NCI-H1092 (cell line): ENCODE data around the gene PRDM5.

Experiments used
- DNase-seq: peaks from one replicate; lab custom pipeline; 2025; lab: John Stamatoyannopoulos, UW

Gene PRDM5

GRCh38 chr4:120903419-120903818 is 19.1 kb downstream of the PRDM5 start:
- no peak for DNase-seq

- DNase-seq: no peak
Observed at GRCh38 chr4:120902925-120903324, 19.6 kb downstream of the PRDM5 start.

- DNase-seq: no peak
Observed at GRCh38 chr4:120901731-120902130, 20.8 kb downstream of the PRDM5 start.

- no peak for DNase-seq
Observed at GRCh38 chr4:120897981-120898719, 24.4 kb downstream of the PRDM5 start.

GRCh38 chr4:120895554-120895953 is 27.0 kb downstream of the PRDM5 start:
- no peak for DNase-seq

- DNase-seq: no peak
Observed at GRCh38 chr4:120893314-120893713, 29.2 kb downstream of the PRDM5 start.

- no peak for DNase-seq
Observed at GRCh38 chr4:120886191-120886590, 36.3 kb downstream of the PRDM5 start.

GRCh38 chr4:120881846-120882245 is 40.7 kb downstream of the PRDM5 start:
- no peak for DNase-seq

- DNase-seq: no peak
Observed at GRCh38 chr4:120881351-120881750, 41.2 kb downstream of the PRDM5 start.

GRCh38 chr4:120877021-120877420 is 45.5 kb downstream of the PRDM5 start:
- DNase-seq: no peak

- no peak for DNase-seq
Observed at GRCh38 chr4:120874792-120875774, 47.4 kb downstream of the PRDM5 start.

GRCh38 chr4:120873554-120873953 is 49.0 kb downstream of the PRDM5 start:
- DNase-seq: no peak

- DNase-seq: no peak
Observed at GRCh38 chr4:120871173-120871572, 51.4 kb downstream of the PRDM5 start.

- no peak for DNase-seq
Observed at GRCh38 chr4:120870279-120870673, 52.2 kb downstream of the PRDM5 start.

- no peak for DNase-seq
Observed at GRCh38 chr4:120869613-120870278, 52.8 kb downstream of the PRDM5 start.

- DNase-seq: no peak
Observed at GRCh38 chr4:120867506-120867905, 55.0 kb downstream of the PRDM5 start.

- DNase-seq: no peak
Observed at GRCh38 chr4:120865985-120866384, 56.5 kb downstream of the PRDM5 start.

GRCh38 chr4:120864969-120865368 is 57.6 kb downstream of the PRDM5 start:
- no peak for DNase-seq

- DNase-seq: no peak
Observed at GRCh38 chr4:120862432-120862831, 60.1 kb downstream of the PRDM5 start.

GRCh38 chr4:120861852-120862251 is 60.7 kb downstream of the PRDM5 start:
- DNase-seq: no peak

- no peak for DNase-seq
Observed at GRCh38 chr4:120858776-120859175, 63.8 kb downstream of the PRDM5 start.

GRCh38 chr4:120857312-120857711 is 65.2 kb downstream of the PRDM5 start:
- no peak for DNase-seq

- DNase-seq: no peak
Observed at GRCh38 chr4:120856294-120856693, 66.2 kb downstream of the PRDM5 start.
